ENCODE results near the gene THBD.

DNA sequence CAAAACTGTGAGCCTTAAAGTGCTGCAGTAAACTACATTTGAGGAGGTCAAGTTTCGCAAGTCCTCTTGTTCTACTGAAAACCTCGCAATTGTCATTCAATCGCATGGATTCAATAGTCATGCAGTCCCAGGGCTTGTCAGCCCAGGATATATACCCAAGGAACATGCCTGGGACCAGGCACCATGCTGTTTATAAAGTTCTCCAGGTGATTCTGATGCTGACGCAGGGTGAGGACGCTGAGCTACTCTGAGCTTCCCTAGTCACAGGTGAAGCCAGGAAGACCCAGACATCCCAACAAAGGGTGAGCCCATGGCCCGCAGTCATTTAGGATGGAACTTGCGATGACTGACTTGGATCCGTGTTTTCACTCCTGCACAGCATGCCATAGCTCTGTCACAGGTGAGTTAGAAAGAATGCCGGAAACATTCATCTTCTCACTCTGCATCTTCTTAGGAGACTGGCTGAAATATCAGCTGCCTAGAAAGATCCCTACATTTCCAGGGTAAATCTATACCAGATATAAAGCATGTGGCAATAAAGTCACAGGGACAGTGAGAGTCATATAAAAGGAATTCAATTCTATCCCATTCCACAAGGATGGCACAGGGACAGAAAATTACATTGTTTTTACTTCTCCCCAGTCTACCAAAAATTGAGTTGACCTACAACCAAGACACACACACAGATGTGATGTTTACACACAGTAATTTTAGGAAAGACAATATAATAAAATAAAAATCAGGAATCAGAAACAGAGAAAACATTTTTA lies 41.4 kb downstream of the THBD start:
- TF ChIP-seq CBFB (CRISPR knock-in tag; IDR thresholded peaks at IDR 0.05) (no peak), TARDBP (IDR thresholded peaks at IDR 0.05) (no peak)
- TF ChIP-seq, protein P1, sequence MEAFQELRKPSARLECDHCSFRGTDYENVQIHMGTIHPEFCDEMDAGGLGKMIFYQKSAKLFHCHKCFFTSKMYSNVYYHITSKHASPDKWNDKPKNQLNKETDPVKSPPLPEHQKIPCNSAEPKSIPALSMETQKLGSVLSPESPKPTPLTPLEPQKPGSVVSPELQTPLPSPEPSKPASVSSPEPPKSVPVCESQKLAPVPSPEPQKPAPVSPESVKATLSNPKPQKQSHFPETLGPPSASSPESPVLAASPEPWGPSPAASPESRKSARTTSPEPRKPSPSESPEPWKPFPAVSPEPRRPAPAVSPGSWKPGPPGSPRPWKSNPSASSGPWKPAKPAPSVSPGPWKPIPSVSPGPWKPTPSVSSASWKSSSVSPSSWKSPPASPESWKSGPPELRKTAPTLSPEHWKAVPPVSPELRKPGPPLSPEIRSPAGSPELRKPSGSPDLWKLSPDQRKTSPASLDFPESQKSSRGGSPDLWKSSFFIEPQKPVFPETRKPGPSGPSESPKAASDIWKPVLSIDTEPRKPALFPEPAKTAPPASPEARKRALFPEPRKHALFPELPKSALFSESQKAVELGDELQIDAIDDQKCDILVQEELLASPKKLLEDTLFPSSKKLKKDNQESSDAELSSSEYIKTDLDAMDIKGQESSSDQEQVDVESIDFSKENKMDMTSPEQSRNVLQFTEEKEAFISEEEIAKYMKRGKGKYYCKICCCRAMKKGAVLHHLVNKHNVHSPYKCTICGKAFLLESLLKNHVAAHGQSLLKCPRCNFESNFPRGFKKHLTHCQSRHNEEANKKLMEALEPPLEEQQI (IDR thresholded peaks at IDR 0.05), result no peak
